PC-9 (cell line): ENCODE data around the gene CLEC9A. TPM values are rescaled to one million over a fixed set of nuclear protein-coding genes. Genes with fewer than 3 reads are reported as not detected.

ENCODE experiments used
- BruUV-seq: library from RNA; stranded (reverse); fragments of 400-500 nt; replicated peaks from 2 replicates; lab custom pipeline; 2021; lab: Mats Ljungman, UMichigan
- CTCF ChIA-PET: fragments of 300-600 bp; sonication (Branson Sonifier 250); formaldehyde crosslinking; loops from one replicate; lab custom pipeline; 2022; ENCODE audit warnings: antibody characterized with exemption; lab: Charles Lee
- POLR2A ChIA-PET: fragments of 300-600 bp; sonication (Branson Sonifier 250); formaldehyde crosslinking; loops from one replicate; lab custom pipeline; 2022; ENCODE audit warnings: antibody characterized with exemption; ENCODE audit not compliant: unreplicated experiment; lab: Charles Lee
- DNase-seq, 2 experiments: peaks; one replicate each; pipeline versions ENCODE4 v3.0.0 to v3.0.0-alpha.2; 2015 to 2022; ENCODE audit warnings: mixed read lengths in 1 of 2
- H2AFZ ChIP-seq: fragments of 200-600 bp; sonication (generic); 2 replicates; pipeline ENCODE4 v1.8.1; 2017; ENCODE audit warnings: antibody characterized with exemption
- H3F3A ChIP-seq: fragments of 200-600 bp; sonication (generic); 2 replicates; pipeline ENCODE4 v1.8.1; 2017; ENCODE audit warnings: antibody characterized with exemption, mild to moderate bottlenecking, low read depth; ENCODE audit not compliant: insufficient read depth
- H3K27ac ChIP-seq: fragments of 200-600 bp; sonication (generic); 2 replicates; pipeline ENCODE4 v1.6.1; 2016; ENCODE audit warnings: mixed run types
- H3K27me3 ChIP-seq: fragments of 200-600 bp; sonication (generic); 2 replicates; pipeline ENCODE4 v1.6.1; 2016; ENCODE audit warnings: low read depth, mixed run types; ENCODE audit not compliant: insufficient read depth
- H3K36me3 ChIP-seq: fragments of 200-600 bp; sonication (generic); 2 replicates; pipeline ENCODE4 v1.6.1; 2016; ENCODE audit warnings: low read depth, mixed run types
- H3K4me1 ChIP-seq: fragments of 200-600 bp; sonication (generic); replicated peaks from 2 replicates; pipeline ENCODE4 v1.6.1; 2016; ENCODE audit warnings: mixed run types; ENCODE audit not compliant: insufficient read depth
- H3K4me2 ChIP-seq: fragments of 200-600 bp; sonication (generic); 2 replicates; pipeline ENCODE4 v1.6.1; 2017; ENCODE audit warnings: mixed run types
- H3K4me3 ChIP-seq: fragments of 200-600 bp; sonication (generic); 2 replicates; pipeline ENCODE4 v1.6.1; 2016; ENCODE audit warnings: mixed run types
- H3K79me2 ChIP-seq: fragments of 200-600 bp; sonication (generic); 2 replicates; pipeline ENCODE4 v1.6.1; 2017; ENCODE audit warnings: low read depth, mixed run types
- H3K9me2 ChIP-seq: fragments of 200-600 bp; sonication (generic); 2 replicates; pipeline ENCODE4 v1.8.1; 2017; ENCODE audit warnings: mild to moderate bottlenecking; ENCODE audit not compliant: insufficient read depth
- H3K9me3 ChIP-seq: fragments of 200-600 bp; sonication (generic); 2 replicates; pipeline ENCODE4 v1.8.1; 2016; ENCODE audit warnings: low read depth; ENCODE audit not compliant: insufficient read depth
- H4K20me1 ChIP-seq: fragments of 200-600 bp; sonication (generic); 2 replicates; pipeline ENCODE4 v1.8.1; 2017; ENCODE audit not compliant: insufficient read depth
- EZH2 ChIP-seq: fragments of 200-600 bp; sonication (generic); IDR thresholded peaks from 2 replicates; pipeline ENCODE4 v1.8.0; 2017; ENCODE audit warnings: antibody characterized with exemption, low read depth
- intact Hi-C: fragments of 100-400 bp; cut with micrococcal nuclease; formaldehyde crosslinking; loops from one replicate; pipeline ENCODE4 v1.10.0; 2022; ENCODE audit not compliant: unreplicated experiment
- total RNA-seq: library from RNA; stranded (reverse); gene quantifications from 2 replicates; pipeline ENCODE4 v1.2.3, GENCODE V29; 2021
- TF ChIP-seq, protein P1 (sequence below): fragments of 200-600 bp; sonication (generic); conservative IDR thresholded peaks from 2 replicates; pipeline ENCODE4 v1.6.1; 2017; ENCODE audit warnings: mixed run types, antibody characterized with exemption, mild to moderate bottlenecking, moderate library complexity

Gene CLEC9A
- total RNA-seq, 1 experiment from 2014 or later, result not detected

DNA sequence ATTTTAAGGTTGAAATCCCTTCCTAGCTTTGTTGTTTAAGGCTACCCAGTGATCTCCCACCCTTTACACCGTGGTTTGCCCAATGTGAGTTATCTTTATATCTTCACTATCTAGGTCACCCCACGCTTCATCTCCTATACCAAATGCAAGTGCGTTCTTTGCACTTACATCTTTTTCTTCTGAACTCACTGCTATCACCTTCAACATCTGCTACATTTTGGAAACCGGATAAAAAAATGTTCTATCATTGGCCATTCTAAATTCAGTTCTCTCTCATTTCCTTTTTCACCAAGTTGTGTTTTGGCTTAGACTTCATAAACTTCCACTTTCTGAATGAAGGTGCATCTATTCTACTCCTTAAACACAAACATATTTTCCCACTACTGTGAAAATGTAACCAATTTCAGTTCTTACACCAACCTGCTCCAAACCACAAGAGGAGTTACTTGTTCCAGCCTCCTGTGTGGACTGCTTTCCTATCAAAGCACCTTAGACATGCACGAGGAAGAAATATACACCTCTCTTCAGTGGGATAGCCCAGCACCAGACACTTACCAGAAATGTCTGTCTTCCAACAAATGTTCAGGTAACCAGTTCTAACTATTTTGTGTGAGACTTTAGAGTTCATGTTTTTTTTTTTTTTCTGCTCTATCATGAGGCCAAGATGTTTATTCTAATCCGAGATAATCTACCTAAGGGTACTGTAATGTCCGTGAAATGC is 21.9 kb downstream of the CLEC9A start:
- no peak overlapping the region for H3K27ac ChIP-seq
- H2AFZ ChIP-seq, result peak overlapping the region; percentile 24; the same call in 1 of the 2 replicates
- intact Hi-C loops, result no loop called here
- ChIA-PET POLR2A (no interaction called here), CTCF (no interaction called here)
- H3K4me2 ChIP-seq, result no peak overlapping the region
- no peaks in the 10 kb centered on the region for H3K27me3 ChIP-seq
- BruUV-seq, result no TSS peak
- no peaks in the 10 kb centered on the region for H4K20me1 ChIP-seq
- no peaks in the 10 kb centered on the region for H3F3A ChIP-seq
- no peaks in the 10 kb centered on the region for H3K4me1 ChIP-seq
- H3K79me2 ChIP-seq, result no peaks in the 10 kb centered on the region
- H3K9me2 ChIP-seq, result no peaks in the 10 kb centered on the region
- H3K36me3 ChIP-seq, result no peaks in the 10 kb centered on the region
- H3K4me3 ChIP-seq, result no peak overlapping the region
- H3K9me3 ChIP-seq, result no peaks in the 10 kb centered on the region
- DNase-seq, result no peak
- TF ChIP-seq, protein P1, sequence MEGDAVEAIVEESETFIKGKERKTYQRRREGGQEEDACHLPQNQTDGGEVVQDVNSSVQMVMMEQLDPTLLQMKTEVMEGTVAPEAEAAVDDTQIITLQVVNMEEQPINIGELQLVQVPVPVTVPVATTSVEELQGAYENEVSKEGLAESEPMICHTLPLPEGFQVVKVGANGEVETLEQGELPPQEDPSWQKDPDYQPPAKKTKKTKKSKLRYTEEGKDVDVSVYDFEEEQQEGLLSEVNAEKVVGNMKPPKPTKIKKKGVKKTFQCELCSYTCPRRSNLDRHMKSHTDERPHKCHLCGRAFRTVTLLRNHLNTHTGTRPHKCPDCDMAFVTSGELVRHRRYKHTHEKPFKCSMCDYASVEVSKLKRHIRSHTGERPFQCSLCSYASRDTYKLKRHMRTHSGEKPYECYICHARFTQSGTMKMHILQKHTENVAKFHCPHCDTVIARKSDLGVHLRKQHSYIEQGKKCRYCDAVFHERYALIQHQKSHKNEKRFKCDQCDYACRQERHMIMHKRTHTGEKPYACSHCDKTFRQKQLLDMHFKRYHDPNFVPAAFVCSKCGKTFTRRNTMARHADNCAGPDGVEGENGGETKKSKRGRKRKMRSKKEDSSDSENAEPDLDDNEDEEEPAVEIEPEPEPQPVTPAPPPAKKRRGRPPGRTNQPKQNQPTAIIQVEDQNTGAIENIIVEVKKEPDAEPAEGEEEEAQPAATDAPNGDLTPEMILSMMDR, result no peak
- no peak for TF ChIP-seq EZH2

DNA sequence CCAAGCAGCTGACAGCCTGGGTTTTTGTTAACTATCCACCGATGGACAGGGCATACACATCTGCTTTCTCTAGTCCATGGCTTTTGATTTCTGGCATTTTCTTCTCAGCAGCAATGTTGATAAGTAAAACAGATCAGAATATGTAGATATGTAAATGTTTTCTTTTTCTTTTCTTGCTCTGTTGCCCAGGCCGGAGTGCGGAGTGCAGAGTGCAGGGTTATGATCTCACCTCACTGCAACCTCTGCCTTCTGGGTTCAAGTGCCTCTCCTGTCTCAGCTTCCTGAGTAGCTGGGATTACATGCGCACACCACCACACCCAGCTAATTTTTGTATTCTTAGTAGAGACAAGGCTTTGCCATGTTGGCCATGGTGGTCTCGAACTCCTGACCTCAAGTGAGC is 27.9 kb downstream of the CLEC9A start:
- no TSS peak for BruUV-seq
- H3K4me1 ChIP-seq, result no peaks in the 10 kb centered on the region
- no peak overlapping the region for H3K4me2 ChIP-seq
- intact Hi-C loops, result no loop called here
- H3F3A ChIP-seq, result no peaks in the 10 kb centered on the region
- no peak overlapping the region for H2AFZ ChIP-seq
- no peaks in the 10 kb centered on the region for H3K79me2 ChIP-seq
- no peak overlapping the region for H3K4me3 ChIP-seq
- no peaks in the 10 kb centered on the region for H3K9me2 ChIP-seq
- TF ChIP-seq, protein P1, result no peak
- TF ChIP-seq EZH2, result no peak
- no peaks in the 10 kb centered on the region for H4K20me1 ChIP-seq
- H3K36me3 ChIP-seq, result no peaks in the 10 kb centered on the region
- CTCF ChIA-PET, result interaction anchor here (1.2 kb wide), 1 partner anchor 308 kb away, joined by 3 read pairs; no protein-coding TSS in a partner anchor
- DNase-seq, result no peak
- POLR2A ChIA-PET, result no interaction called here
- no peaks in the 10 kb centered on the region for H3K27me3 ChIP-seq
- no peak overlapping the region for H3K27ac ChIP-seq
- no peaks in the 10 kb centered on the region for H3K9me3 ChIP-seq

DNA sequence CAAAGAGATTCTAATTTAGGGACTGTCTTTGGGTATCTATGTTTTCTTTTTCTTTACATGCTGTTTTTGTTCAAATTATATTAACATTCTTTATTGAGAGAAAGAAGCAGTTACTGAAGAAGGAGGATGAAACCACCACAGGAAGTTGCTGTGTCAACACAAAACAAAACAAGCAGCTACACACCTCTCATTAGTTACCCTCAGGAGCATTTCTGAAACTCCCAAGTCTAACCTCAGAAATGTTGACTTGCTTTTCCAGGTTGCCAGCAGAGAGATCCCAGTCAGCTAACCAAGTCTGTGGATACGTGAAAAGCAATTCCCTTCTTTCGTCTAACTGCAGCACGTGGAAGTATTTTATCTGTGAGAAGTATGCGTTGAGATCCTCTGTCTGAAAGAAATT is 34.8 kb downstream of the CLEC9A start:
- no TSS peak for BruUV-seq

More for the DNA sequence above, 34.8 kb downstream of the CLEC9A start:
- Histone ChIP-seq H3K4me1 (no peaks in the 10 kb centered on the region), H3K4me3 (no peak overlapping the region), H2AFZ (0 out of 2 replicates have a peak overlapping the region, but pooled peaks have one; percentile 25), H3K9me3 (no peaks in the 10 kb centered on the region), H3K79me2 (no peaks in the 10 kb centered on the region), H3K27me3 (no peaks in the 10 kb centered on the region), H4K20me1 (no peaks in the 10 kb centered on the region), H3K36me3 (no peaks in the 10 kb centered on the region), H3F3A (no peaks in the 10 kb centered on the region), H3K9me2 (no peaks in the 10 kb centered on the region), H3K4me2 (no peak overlapping the region), H3K27ac (no peak overlapping the region)
- ChIA-PET CTCF (no interaction called here), POLR2A (no interaction called here)
- no peak for DNase-seq
- no peak for TF ChIP-seq EZH2
- TF ChIP-seq, protein P1, result no peak
- intact Hi-C loops, result no loop called here
